ENCODE results near the gene FRMD3. TPM values are rescaled to one million over a fixed set of nuclear protein-coding genes. Genes with fewer than 3 reads are reported as not detected.
A peak's percentile ranks its signal among the peaks of the same experiment; 100 is the strongest.

FRMD3 gene
- total and polyA plus RNA-seq, 8 donors: 1.3 to 18.0 (median 4.1) TPM

DNA sequence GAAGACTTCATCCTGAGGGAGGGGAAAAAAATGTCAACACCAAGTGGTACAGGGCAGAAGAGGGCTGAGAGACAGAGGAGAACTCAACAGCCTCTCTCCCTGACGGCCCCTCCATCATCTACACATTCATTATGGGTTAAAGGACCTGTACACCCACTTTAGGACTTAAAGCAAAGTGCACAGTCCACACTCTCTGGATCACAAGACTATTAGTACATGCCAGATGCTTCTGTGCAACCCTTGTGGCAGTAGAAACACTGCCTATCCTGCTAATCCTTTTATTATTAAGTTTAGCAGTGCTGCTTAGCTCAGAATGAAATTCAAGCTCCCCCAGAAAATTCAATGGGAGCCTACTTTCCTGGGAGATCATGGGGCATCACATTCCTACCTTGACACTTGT, 1.9 kb downstream of the FRMD3 start:
- Histone ChIP-seq H3K36me3 (no peaks in the 10 kb centered on the region), H3K4me3 (no peak overlapping the region), H3K9me3 (no peaks in the 10 kb centered on the region), H3K4me1 (peaks cover 18 to 24% (median 21%) of the 10 kb centered on the region in 4 donors), H3K27me3 (peaks cover 0 to 20% (median 9%) of the 10 kb centered on the region in 3 donors), H3K27ac (no peak overlapping the region)
- TF ChIP-seq POLR2AphosphoS5 (IDR thresholded peaks at IDR 0.05): no peak
- intact Hi-C loops (cut with DNase I; ENCODE audit: low total_unique reads): no loop called here
- no peak for DNase-seq
- 55 to 77% (median 68%) methylated on average over 1 of the region's 1 CpG for WGBS, 5 donors

DNA sequence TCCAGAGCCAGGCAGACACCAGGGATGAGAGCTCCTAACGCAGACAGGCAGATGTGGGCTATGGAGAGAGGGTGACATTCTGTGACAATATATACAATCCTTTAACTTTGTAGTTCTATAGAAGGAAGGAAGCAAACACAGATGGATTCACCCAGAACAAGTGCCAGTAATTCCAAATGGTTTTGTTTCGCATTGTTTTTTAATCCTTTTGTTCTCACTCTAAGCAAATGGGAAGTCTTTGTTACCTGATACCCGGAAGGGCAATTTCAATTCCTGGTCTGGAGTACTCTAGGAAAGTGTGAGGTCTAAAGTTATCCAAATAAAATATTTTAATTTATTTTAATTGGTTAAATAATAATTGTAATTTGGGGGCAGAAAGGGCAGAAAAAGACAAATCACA, 2.5 kb downstream of the FRMD3 start:
- no peak for DNase-seq
- peaks cover 18 to 24% (median 21%) of the 10 kb centered on the region in 4 donors for H3K4me1 ChIP-seq
- WGBS, 5 donors: 74 to 84% (median 79%) methylated on average over 3 of the region's 3 CpGs
- H3K27ac ChIP-seq: no peak overlapping the region
- intact Hi-C loops (cut with DNase I; ENCODE audit: low total_unique reads): no loop called here
- H3K4me3 ChIP-seq: no peak overlapping the region
- peaks cover 0 to 20% (median 9%) of the 10 kb centered on the region in 3 donors for H3K27me3 ChIP-seq
- no peaks in the 10 kb centered on the region for H3K9me3 ChIP-seq
- no peaks in the 10 kb centered on the region for H3K36me3 ChIP-seq
- TF ChIP-seq POLR2A (IDR thresholded peaks at IDR 0.05) (no peak), EP300 (IDR thresholded peaks at IDR 0.05) (no peak), POLR2AphosphoS5 (IDR thresholded peaks at IDR 0.05) (no peak)
- TF ChIP-seq, protein P1, sequence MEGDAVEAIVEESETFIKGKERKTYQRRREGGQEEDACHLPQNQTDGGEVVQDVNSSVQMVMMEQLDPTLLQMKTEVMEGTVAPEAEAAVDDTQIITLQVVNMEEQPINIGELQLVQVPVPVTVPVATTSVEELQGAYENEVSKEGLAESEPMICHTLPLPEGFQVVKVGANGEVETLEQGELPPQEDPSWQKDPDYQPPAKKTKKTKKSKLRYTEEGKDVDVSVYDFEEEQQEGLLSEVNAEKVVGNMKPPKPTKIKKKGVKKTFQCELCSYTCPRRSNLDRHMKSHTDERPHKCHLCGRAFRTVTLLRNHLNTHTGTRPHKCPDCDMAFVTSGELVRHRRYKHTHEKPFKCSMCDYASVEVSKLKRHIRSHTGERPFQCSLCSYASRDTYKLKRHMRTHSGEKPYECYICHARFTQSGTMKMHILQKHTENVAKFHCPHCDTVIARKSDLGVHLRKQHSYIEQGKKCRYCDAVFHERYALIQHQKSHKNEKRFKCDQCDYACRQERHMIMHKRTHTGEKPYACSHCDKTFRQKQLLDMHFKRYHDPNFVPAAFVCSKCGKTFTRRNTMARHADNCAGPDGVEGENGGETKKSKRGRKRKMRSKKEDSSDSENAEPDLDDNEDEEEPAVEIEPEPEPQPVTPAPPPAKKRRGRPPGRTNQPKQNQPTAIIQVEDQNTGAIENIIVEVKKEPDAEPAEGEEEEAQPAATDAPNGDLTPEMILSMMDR (IDR thresholded peaks at IDR 0.05): no peak

DNA sequence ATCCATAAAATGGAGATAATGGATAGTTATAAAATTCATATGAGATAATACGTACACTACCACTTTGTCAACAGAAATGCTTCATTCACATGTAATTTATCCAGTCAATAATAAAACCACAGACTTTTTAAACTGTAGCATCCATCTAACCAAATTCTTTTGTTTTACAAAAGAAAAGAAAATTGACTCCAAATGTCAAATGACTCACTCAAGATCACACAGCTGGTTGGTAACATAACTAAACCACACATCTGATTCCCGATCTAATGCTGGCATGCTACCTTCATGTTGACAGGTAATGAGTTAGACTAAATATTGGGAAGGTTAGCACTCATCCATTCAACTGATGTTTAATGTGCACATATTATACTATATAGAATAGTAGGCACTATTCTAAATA, 4.9 kb downstream of the FRMD3 start:
- DNase-seq: no peak
- no peak for TF ChIP-seq POLR2A (IDR thresholded peaks at IDR 0.05)
- no peak for TF ChIP-seq POLR2AphosphoS5 (IDR thresholded peaks at IDR 0.05)
- H3K4me1 ChIP-seq: peaks cover 13 to 15% (median 14%) of the 10 kb centered on the region in 4 donors
- H3K36me3 ChIP-seq: no peaks in the 10 kb centered on the region
- peaks cover 0 to 15% (median 9%) of the 10 kb centered on the region in 3 donors for H3K27me3 ChIP-seq
- 82 to 94% (median 88%) methylated on average over 2 of the region's 2 CpGs for WGBS, 5 donors
- H3K9me3 ChIP-seq: no peaks in the 10 kb centered on the region
- no peak overlapping the region for H3K27ac ChIP-seq
- intact Hi-C loops (cut with DNase I; ENCODE audit: low total_unique reads): no loop called here
- no peak overlapping the region for H3K4me3 ChIP-seq

DNA sequence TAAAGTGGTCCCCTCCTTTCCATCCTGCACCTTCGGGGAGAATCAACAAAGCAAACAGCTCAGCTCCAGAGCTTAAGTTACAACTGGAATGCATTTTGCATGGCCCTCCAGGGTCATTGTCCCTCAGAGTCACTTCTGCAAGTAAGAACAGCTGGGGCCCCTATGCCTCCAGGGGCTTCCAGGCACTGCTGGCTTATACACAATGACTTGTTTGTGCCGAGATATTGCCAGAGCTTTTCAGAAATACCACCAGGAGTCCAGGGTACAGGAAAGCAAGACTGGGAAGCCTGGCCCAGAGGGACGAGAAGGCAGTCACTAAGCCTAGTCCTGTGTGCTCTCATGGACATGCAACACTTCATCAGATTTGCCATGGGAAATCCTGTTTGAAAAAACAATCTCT, 11.3 kb downstream of the FRMD3 start:
- Histone ChIP-seq H3K9me3 (no peaks in the 10 kb centered on the region), H3K36me3 (no peaks in the 10 kb centered on the region), H3K27me3 (no peaks in the 10 kb centered on the region), H3K4me1 (no peaks in the 10 kb centered on the region), H3K27ac (no peak overlapping the region), H3K4me3 (no peak overlapping the region)
- no peak for TF ChIP-seq POLR2AphosphoS5 (IDR thresholded peaks at IDR 0.05)
- TF ChIP-seq, protein P1 (IDR thresholded peaks at IDR 0.05): no peak
- TF ChIP-seq POLR2A (IDR thresholded peaks at IDR 0.05): no peak
- no peak for TF ChIP-seq EP300 (IDR thresholded peaks at IDR 0.05)
- 48 to 67% (median 62%) methylated on average over 3 of the region's 3 CpGs for WGBS, 5 donors
- peak in 1 of 2 donors; percentile 25 for DNase-seq
- intact Hi-C loops (cut with DNase I; ENCODE audit: low total_unique reads): no loop called here

DNA sequence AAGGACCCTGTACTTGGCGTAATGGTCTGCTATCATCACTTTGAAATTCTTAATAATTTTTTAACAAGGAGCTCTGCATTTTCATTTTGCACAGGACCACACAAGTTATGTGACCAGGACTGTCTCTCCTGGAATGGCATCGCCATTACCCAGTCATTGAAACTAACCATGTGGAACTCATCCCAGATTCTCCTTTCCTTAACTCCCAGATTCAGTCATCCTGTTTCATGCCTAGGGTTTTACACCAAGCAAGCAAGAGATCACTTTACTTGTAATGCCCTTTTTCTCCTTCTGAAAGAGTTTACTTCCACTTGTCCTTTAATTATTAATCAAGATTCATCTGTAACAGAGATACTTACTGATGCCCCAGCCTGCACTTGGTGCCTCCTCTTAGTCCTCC, 12.0 kb downstream of the FRMD3 start:
- intact Hi-C loops (cut with DNase I; ENCODE audit: low total_unique reads): no loop called here
- Histone ChIP-seq H3K27me3 (no peaks in the 10 kb centered on the region), H3K9me3 (no peaks in the 10 kb centered on the region), H3K4me3 (no peak overlapping the region), H3K27ac (no peak overlapping the region), H3K36me3 (no peaks in the 10 kb centered on the region), H3K4me1 (no peaks in the 10 kb centered on the region)
- no peak for DNase-seq
- WGBS, 5 donors: 93 to 98% (median 95%) methylated on average over 2 of the region's 2 CpGs
- TF ChIP-seq POLR2A (IDR thresholded peaks at IDR 0.05) (no peak), POLR2AphosphoS5 (IDR thresholded peaks at IDR 0.05) (no peak), EP300 (IDR thresholded peaks at IDR 0.05) (no peak)
- TF ChIP-seq, protein P1 (IDR thresholded peaks at IDR 0.05): no peak
